Right ventricle myocardium inferior (tissue), 1 donor: Measurements from ENCODE around the gene SPCS1. TPM values are rescaled to one million over a fixed set of nuclear protein-coding genes. Genes with fewer than 3 reads are reported as not detected.
A peak's percentile ranks its signal among the peaks of the same experiment; 100 is the strongest.

ENCODE experiments used
- ATAC-seq: fragments of 200-7000 bp; cut with Tn5 transposase; one replicate; pipeline ENCODE4 v1.9.1; 2020; ENCODE audit warnings: mild to moderate bottlenecking, moderate library complexity
- DNase-seq: peaks from one replicate; pipeline ENCODE4 v3.0.0; 2021; ENCODE audit errors: missing footprints
- intact Hi-C: fragments of 100-400 bp; cut with DNase I; formaldehyde crosslinking; loops from one replicate; pipeline ENCODE4 v1.11.0; 2022
- total RNA-seq: library from RNA; stranded (reverse); fragmentation: NEBNext Ultra II Directional; extraction: Animal tissue kit (Norgen Biotek cat#: 25700); gene quantifications from one replicate; pipeline ENCODE4 v1.2.1, GENCODE V29; 2021
- donor health status: DM: no; HTN: yes; CAD: no; lungs with severe emphysema.

Gene SPCS1
- total RNA-seq, 1 donor from 2014 or later = 85.0 TPM

GRCh38 chr3:52689151-52689550 is 16.8 kb upstream of the SPCS1 start:
- intact Hi-C loops = loop anchor here (5.0 kb wide), 1 partner anchor 232 kb away; the partner anchor contains the start of gene NISCH

GRCh38 chr3:52690560-52690959 is 15.3 kb upstream of the SPCS1 start:
- DNase-seq = no peak
- intact Hi-C loops = loop anchor here (10.0 kb wide), 1 partner anchor 66 kb away; no protein-coding TSS in a partner anchor
- ATAC-seq = no peak

More at GRCh38 chr3:52689151-52689550, 16.8 kb upstream of the SPCS1 start:
- ATAC-seq (no peak), DNase-seq (no peak)

GRCh38 chr3:52693071-52693470 is 12.8 kb upstream of the SPCS1 start:
- DNase-seq (no peak), ATAC-seq (no peak)
- intact Hi-C loops = loop anchor here (10.0 kb wide), 1 partner anchor 68 kb away; no protein-coding TSS in a partner anchor

DNA sequence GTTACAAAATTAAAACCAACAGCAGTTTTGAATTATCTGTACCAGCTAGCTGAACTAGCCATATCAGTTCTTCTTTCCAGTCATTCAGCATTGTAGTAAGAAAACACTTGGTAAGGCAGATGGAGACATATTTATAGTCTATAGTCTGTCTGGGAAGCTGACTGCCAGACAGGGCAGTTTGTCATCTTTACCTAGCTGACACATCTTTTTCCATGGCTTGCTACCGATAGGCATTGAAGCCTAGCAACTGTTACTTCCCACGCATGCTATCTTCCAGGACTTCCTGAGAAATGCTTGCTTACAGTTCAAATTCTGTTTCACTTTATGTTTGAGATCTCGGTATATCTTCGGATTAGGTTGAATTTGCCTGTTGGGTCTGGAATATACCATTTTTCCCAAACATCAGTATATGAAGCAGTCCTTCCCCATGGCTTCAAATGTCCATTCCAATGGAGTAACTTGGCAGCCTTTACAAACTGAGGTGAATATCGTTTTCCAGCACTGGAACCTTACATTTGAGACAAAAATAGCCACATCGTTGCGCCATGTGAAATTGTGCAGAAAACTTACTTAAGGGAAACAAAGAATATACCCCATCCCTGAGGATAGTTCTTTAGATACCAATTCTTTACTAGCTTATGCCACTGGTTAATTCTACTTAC is 11.2 kb upstream of the SPCS1 start:
- no peak for DNase-seq
- intact Hi-C loops = loop anchor here (10.0 kb wide), 1 partner anchor 70 kb away; no protein-coding TSS in a partner anchor
- ATAC-seq = no peak

GRCh38 chr3:52695798-52696671 is 9.9 kb upstream of the SPCS1 start:
- DNase-seq (no peak), ATAC-seq (no peak)
- intact Hi-C loops = loop anchor here (10.0 kb wide), 1 partner anchor 71 kb away; no protein-coding TSS in a partner anchor

DNA sequence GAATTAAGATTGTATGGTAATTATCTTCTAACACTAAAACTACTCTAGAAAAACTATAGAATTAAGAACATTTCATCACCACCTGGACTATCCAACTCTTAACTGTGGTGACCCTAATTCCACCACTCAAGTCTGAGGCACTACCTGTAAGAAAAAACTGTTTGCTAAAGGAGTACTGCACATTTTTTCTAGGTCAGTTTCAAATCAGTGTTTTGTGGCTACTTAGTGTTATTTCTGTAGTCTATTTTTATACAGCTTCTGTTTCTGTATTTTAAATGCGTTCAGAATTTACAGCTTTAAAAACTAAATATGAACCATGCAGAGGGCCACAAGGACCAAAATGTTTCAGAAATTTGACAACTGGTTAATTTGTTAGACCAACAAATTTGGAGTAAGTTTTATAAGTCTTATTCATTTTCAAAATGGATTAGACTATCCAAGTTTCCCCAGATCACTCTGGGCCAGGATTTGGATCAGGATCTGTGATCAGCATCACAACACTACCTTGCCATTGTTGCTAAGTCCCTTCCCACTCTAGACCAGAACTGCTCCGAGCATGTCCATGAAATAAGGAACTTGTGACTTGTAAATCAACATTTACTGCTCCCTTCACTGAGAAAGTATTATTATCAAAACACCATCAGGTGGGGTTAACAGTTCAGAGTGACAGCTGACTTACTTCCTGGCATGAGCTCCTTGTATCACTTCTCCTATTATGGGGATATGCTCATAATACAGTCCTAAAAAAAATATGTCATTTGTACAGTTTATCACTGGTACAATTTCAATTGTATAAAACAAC is 8.9 kb upstream of the SPCS1 start:
- DNase-seq (no peak), ATAC-seq (no peak)
- intact Hi-C loops = loop anchor here (10.0 kb wide), 1 partner anchor 72 kb away; no protein-coding TSS in a partner anchor

GRCh38 chr3:52697632-52697965 is 8.3 kb upstream of the SPCS1 start:
- no peak for DNase-seq
- intact Hi-C loops = loop anchor here (10.0 kb wide), 1 partner anchor 73 kb away; no protein-coding TSS in a partner anchor
- ATAC-seq = no peak

- intact Hi-C loops = no loop called here
- ATAC-seq (no peak), DNase-seq (no peak)
Observed at GRCh38 chr3:52703341-52703740, 2.6 kb upstream of the SPCS1 start.

GRCh38 chr3:52704611-52705437 is 1.1 kb upstream of the SPCS1 start:
- DNase-seq (no peak), ATAC-seq (peak; percentile 17)
- intact Hi-C loops = loop anchor here (2.0 to 5.0 kb wide), 2 partner anchors 18 to 67 kb away; partner anchors contain the start of genes GNL3 and NEK4

GRCh38 chr3:52705438-52705687 is 543 bp upstream of the SPCS1 start:
- intact Hi-C loops = loop anchor here (2.0 to 5.0 kb wide), 2 partner anchors 19 to 67 kb away; partner anchors contain the start of genes GNL3 and NEK4
- DNase-seq (no peak), ATAC-seq (no peak)

GRCh38 chr3:52707585-52707984 is 1.7 kb downstream of the SPCS1 start:
- ATAC-seq = no peak
- DNase-seq = no peak
- intact Hi-C loops = loop anchor here (5.0 kb wide), 1 partner anchor 65 kb away; the partner anchor contains the start of gene NEK4

GRCh38 chr3:52710512-52710911 is 4.6 kb downstream of the SPCS1 start:
- no peak for DNase-seq
- intact Hi-C loops = no loop called here
- no peak for ATAC-seq

DNA sequence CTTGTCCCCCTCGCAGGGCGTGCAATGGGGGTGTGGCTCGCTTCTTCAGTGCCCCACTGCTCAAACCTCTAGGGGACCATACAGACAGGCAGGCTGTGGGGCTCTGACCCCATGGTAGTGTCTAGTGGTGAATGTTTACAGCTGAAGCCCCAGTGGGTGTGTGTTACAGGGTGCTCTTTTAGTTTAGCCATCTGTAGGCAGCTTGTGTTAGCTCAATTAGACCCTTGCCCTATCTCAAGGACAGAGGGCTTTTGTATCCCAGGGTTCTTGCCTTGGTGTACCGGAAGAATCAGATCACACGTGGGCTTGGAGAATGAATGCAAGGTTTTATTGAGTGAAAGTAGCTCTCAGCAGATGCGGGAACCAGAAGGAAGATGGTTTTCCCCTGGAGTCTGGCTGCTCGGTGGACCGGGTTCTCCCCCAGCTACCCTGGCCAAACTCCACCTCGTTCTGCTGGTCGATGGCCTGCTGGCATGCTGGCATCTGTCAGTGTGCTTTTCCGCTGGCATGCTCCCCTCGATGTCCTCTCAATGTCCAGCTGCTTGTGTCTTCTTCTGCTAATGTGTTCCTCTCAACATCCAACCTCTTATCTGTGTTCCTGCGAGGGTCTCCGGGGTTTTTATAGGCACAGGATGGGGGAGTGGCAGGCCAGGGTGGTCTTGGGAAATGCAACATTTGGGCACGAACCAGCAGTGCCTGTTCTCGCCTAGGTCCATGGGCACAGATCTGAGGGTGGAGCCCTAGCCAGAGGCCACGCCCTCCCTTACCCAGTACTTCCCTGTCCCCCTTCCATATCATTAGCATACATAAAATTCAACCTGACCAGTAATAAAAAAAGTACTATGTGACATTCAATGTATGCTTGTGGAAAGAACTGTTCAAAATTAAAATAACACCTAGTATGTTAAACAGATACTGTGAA is 6.6 kb downstream of the SPCS1 start:
- intact Hi-C loops = no loop called here
- DNase-seq (no peak), ATAC-seq (no peak)

- ATAC-seq (peak; percentile 34), DNase-seq (no peak)
- intact Hi-C loops = no loop called here
Observed at GRCh38 chr3:52714335-52715302, 8.7 kb downstream of the SPCS1 start.

DNA sequence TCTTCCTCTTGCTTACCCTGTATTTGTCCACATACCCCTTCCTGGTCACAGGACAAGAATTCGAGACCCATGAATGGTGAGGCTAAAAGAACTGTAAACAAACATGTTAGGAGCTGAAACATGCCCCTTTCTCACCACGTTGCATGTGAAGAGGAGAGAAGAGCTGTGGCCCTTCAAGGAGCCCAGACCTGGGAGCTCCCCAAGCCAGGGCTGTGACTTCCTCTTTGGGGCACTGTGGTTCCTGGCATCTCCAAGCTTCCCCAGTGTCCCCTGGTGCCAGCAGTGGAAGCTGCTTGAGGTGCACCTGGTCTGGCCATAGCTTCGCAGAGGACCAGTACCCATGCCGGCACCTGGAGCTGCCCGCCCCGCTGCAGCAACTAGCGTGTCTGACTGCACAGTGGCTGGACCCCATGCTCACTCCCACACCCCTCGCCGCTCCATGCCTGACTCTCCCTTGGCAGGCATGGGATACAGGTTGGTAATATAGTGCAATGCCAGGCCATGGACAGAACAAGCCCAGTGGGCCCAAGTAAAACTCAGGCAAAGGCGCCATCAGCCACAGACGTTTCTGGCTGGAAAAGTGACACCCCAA is 9.9 kb downstream of the SPCS1 start:
- ATAC-seq (no peak), DNase-seq (no peak)
- intact Hi-C loops = no loop called here

DNA sequence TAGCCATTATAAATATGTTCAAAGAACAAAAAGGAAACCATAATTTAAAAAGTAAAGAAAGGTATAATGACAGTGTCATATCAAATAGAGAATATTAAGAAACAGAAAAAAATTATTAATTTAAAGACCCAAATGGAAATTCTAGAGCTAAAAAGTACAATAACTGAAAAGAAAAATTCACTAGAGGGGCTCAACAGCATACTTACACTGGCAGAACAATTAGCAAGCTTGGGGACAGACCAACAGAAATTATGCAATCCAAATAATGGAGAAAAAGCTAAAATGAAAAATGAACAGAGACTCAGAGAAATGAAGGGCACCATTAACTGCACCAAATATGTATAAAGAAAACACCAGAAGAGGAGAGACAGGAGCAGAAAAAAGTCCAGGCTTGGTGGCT is 13.7 kb downstream of the SPCS1 start:
- intact Hi-C loops = no loop called here
- ATAC-seq = no peak
- DNase-seq = no peak
